Stimulated activated CD4-positive, alpha-beta T cell treated with anti-CD3 and anti-CD28 coated beads, Interleukin-12 subunit alpha, Interleukin-12 subunit beta, amount 100 ng/mL, for 4 hours (primary cell): ENCODE results near the gene B4GALT3.

Experiments
- DNase-seq: peaks from one replicate; pipeline ENCODE4 v3.0.0-alpha.2; 2020

The B4GALT3 gene

GRCh38 chr1:161185732-161186311 lies 8.5 kb upstream of the B4GALT3 start:
- no peak for DNase-seq

DNA sequence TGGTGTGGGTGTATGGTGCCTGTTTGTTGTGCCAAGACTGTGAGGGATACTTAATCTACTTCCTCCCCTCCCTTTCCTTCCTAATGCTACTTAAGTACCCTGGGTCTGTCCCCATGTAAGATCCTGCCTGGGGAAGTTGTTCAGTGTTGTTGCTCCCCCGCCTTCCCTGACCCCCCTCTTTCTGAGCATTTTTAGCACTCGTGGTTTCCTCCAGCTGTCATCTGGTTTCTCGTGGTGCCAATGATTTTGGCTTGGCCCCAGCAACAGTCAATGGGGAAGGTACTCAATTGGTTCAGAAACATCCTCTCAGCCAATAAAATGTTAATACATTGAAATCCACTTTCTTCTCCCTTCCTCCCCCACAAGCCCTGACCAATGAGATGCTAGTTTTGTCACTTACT lies 8.0 kb upstream of the B4GALT3 start:
- DNase-seq, result peak; percentile 33

- DNase-seq, result peak; percentile 44
These were observed 4.9 kb upstream of the B4GALT3 start for GRCh38 chr1:161182214-161182613.

DNA sequence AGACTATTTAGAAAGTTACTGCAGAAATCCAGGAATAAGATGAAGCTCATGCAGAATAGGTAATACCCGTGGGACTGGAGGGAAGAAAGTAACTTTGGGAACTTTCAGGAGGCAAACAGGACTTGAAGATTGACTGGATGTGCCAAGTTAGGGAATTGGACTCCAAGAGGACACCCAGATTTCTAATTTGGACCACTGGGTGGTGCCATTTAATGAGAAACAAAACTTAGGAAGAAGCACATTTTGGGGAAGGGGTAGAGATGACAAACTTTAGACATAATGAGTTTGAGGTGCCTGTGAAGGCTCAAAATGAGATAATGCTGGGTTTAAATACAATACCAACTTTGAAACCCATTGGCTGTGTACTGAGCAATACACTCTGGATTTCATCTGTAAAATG lies 3.3 kb upstream of the B4GALT3 start:
- no peak for DNase-seq

- no peak for DNase-seq
These were observed 2.4 kb upstream of the B4GALT3 start for GRCh38 chr1:161179698-161180097.

DNA sequence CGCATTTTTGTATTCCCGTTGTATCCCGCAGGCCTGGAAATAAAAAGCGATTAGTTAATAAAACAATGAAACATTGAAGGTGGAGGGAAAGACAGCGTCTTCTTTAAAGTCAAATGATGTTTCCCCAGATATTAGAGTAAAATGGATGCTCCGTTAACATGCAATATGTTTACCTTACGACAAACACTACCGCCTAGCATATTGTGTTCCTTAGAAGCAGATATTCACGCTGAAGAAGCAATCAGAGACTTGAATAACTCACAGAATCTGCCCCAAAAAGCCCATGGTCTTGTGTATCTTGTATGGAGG lies 583 bp upstream of the B4GALT3 start:
- no peak for DNase-seq

DNA sequence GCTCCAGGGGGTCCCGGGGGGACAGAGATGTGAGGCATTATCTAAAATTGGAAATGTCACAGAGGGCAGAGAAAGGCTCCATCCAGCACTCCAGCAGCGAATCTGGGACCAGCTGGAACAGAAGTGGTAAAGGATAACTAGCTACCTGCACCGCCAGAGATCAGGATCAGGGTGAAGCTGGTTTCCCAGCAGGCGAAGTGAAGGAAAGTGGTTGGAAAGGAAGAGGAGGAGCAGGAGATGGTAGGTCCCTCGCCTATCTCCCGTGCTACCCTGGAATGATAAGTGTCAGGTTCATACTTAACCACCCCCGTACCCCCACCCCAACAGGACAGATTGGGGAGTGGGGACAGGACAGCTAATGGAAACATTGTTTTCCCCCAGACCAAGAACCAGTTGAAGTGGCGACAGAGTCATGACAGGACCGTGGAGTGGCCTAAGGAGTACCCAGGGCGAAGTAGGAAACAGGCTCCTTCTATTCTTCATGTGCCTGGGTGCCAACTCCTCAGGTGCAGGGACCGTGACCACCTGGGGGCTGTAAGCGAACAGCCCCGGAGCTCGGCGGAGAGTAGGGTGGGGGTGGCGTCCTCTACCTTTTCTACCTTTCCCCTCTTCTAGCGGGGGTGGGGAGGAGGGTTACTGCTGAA lies 717 bp downstream of the B4GALT3 start:
- DNase-seq, result no peak

- no peak for DNase-seq
These were observed 1.4 kb downstream of the B4GALT3 start for GRCh38 chr1:161175771-161176453.

DNA sequence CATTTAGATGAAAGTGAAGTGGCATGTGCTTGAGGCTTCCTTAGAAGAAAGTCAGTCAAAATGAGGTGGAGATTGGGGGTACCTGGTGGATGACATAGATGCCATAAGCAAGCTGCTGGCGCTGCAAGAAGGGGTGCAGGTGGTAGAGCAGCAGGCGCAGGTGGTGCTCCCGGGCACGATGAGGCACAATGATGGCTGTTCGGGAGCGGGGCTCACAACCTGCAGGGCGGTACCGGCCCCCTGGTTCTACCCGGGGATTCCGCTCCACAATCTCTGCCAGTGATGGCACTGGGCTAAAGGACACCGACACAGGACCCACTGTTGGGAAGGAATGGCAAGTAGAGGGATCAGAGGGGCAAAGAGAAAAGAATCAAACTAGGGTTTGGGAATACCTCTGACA lies 2.4 kb downstream of the B4GALT3 start:
- no peak for DNase-seq

DNA sequence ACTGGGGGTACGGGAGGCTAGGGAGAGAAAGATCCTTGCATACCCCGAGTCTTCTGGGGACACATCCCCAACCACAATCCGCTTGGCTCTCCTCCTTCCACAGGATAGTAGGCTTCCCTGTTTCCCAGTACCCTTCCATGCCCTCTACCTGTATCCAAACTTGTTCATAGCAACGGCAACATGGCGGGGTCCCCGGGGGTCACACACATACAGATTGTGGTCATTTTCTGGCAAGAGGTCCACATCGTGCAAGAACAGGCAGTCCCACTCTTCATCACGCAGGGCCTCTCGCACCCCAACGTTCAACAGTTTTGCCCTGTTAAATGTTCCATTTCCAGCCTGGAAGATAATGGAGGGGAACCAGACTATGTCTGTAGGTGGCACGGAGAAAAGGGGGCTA lies 3.6 kb downstream of the B4GALT3 start:
- no peak for DNase-seq

DNA sequence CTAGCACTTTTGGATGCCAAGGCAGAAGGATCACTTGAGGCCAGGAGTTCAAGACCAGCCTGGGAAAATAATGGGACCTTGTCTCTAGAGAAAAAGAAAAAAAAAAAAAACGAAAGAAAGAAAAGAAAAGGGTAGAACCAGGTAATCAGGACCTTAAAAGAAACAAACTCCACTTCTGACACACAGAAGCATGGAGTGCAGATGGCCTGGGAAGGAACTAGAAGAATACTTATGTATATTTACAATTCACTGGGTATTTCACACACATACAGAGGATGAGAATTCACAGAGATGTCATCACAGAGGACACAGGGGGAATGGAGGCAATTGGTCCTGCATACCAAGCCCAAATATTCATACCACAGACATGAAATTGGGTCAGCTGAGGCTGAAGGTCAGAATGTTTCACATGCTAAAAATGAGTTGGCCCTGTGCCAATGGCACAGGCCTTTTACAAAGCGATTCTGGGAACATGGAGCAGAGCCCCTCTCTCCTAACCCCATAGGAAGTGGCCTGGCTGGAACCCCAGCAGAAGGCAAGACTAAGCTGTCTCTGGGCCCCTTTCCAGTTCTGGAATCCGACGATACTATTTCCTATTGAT lies 4.4 kb downstream of the B4GALT3 start:
- no peak for DNase-seq

- DNase-seq, result no peak
These were observed 5.0 kb downstream of the B4GALT3 start for GRCh38 chr1:161172349-161172748.

- DNase-seq, result no peak
These were observed 5.6 kb downstream of the B4GALT3 start for GRCh38 chr1:161171696-161172095.

- DNase-seq, result no peak
These were observed 6.1 kb downstream of the B4GALT3 start for GRCh38 chr1:161171191-161171590.

DNA sequence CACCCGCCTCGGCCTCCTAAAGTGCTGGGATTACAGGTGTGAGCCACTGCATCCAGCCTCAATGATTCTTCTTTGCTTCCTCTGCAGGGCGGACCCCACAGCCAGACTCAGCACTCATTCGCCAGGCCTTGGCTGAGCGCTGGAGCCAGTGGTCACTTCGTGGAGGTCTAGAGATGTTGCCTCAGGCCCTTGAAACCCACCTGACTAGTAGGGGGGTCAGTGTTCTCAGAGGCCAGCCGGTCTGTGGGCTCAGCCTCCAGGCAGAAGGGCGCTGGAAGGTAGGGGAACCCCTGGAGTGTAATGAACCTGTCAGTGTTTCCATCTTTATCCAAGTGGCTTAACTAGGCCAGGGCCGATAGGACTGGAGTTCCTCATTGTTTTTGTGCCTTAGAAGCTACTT lies 8.4 kb downstream of the B4GALT3 start:
- no peak for DNase-seq

DNA sequence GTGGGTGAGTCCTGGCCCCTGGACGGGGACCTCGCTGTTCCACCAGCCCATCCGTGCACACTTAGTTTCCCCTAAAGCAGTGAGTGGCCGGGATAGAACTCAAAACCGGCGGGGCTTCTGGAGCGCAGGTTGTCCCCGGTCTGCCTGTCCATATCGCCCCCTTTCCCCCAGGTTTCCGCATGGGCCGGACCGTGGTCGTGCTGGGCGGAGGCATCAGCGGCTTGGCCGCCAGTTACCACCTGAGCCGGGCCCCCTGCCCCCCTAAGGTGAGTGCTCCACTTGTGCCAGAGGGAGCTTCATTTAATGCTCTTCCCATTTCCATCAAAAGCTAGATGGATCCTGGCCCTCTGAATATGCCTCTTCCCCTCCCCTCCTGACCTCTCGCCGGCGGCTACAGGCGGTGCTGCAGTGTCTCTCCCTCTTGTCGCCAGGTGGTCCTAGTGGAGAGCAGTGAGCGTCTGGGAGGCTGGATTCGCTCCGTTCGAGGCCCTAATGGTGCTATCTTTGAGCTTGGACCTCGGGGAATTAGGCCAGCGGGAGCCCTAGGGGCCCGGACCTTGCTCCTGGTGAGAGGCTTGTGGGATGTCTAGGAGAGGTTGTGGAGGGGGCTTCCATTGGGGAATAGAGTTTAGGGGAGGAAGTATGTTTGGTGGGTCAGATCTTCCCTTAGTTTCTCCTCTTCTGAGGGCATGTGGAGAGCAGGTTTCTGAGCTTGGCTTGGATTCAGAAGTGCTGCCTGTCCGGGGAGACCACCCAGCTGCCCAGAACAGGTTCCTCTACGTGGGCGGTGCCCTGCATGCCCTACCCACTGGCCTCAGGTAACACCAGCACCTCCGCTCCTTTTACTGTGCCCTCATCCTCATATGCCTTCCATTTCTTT lies 10.4 kb downstream of the B4GALT3 start:
- DNase-seq, result no peak

DNA sequence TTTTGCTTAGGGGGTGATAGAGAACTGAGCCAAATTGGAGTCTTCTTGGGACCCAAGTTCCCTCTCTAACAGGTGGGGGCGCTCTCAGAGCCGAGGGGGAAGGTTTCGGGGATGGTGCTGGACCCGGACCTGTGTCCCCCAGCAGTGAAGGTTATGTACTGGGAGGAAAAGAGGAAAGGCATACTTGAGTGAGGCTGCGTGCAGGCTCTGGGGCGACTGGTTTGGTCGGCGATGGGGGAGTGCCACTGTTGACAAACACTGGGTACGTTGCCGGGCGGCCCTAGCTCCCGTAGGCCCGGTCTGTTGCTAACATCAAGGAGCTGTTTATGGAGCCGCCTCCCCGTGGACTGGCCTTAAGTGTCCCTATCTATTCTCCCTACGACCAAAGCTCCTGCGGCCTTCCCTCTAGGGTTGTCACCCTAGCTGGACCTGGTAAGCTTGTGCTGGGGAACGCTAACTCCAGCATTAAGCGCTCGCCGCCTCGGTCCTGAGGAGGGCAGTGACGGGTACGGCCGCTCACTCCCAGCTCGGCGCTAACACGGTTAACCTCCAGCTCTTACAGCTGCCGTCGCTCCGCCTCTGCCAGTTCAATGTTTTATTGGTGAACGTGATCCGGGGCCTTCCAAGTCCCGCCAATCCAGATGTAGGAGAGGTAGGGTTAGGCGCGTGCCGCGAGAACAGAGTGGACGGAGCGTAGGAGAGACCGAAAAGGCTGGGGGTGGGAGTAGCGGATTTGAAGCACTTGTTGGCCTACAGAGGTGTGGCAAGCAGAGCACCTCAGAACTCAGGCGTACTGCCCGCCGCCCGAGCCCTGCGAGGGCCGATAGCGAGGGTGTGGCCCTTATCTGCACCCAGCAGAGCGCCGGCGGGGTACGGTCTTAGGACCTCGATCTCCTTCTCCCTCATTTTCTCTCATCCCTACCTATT lies 11.3 kb downstream of the B4GALT3 start, which contains the start of gene PPOX:
PPOX (plus strand) TSS at position 685 of the 927 bp plus-strand sequence. CDS start 422 bp downstream, outside the sequence.
- DNase-seq, result peak; percentile 82

GRCh38 chr1:161164901-161165610 lies 12.3 kb downstream of the B4GALT3 start:
- DNase-seq, result no peak

- no peak for DNase-seq
These were observed 13.5 kb downstream of the B4GALT3 start for GRCh38 chr1:161163793-161164192.

DNA sequence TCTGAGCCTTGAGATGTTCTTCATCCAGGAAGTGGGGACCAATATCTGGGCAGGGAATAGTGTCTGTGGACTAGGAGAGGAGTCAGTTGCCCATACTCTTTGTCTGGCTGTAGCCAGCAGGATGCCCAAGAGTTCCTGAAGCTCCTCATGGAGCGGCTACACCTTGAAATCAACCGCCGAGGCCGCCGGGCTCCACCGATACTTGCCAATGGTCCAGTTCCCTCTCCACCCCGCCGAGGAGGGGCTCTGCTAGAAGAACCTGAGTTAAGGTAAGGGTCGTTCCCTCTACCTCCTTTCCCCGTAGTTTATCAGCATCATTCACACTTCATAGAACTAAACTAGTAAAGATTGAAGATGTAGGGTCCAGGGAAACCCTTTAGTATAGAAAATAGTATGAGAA lies 14.5 kb downstream of the B4GALT3 start:
- no peak for DNase-seq

GRCh38 chr1:161162052-161162451 lies 15.3 kb downstream of the B4GALT3 start:
- no peak for DNase-seq
